Mucosa of rectum (tissue), 2 donors: ENCODE measurements around the gene DTNA.
"Not testable (repeated sequence)": the region's sequence is repeated elsewhere in the genome, so short reads cannot be mapped to it uniquely, and the experiment has no call there.

Experiments used
- H3K27ac ChIP-seq, 2 donors: one replicate each; pipeline ENCODE4 v1.7.0; 2013; ENCODE audit warnings: inconsistent platforms in 2 of 2, low read depth in 2 of 2, low read length in 2 of 2
- H3K27me3 ChIP-seq, 2 donors: one replicate each; pipeline ENCODE4 v1.7.0; 2013; ENCODE audit warnings: low read length in 2 of 2; ENCODE audit not compliant: control insufficient read depth in 2 of 2, insufficient read depth in 2 of 2
- H3K36me3 ChIP-seq, 2 donors: one replicate each; pipeline ENCODE4 v1.7.0; 2013; ENCODE audit warnings: low read length in 2 of 2; ENCODE audit not compliant: control insufficient read depth in 2 of 2, insufficient read depth in 2 of 2
- H3K4me1 ChIP-seq, 2 donors: one replicate each; pipeline ENCODE4 v1.7.0; 2013; ENCODE audit warnings: low read length in 2 of 2, mild to moderate bottlenecking in 1 of 2; ENCODE audit not compliant: control insufficient read depth in 2 of 2, insufficient read depth in 2 of 2
- H3K4me3 ChIP-seq, 2 donors: one replicate each; pipeline ENCODE4 v1.7.0; 2013; ENCODE audit warnings: low read length in 2 of 2
- H3K9ac ChIP-seq, 2 donors: one replicate each; pipeline ENCODE4 v1.7.0; 2013; ENCODE audit warnings: low read length in 2 of 2, low read depth in 1 of 2, mild to moderate bottlenecking in 1 of 2
- H3K9me3 ChIP-seq, 2 donors: one replicate each; pipeline ENCODE4 v1.7.0; 2013; ENCODE audit warnings: low read length in 2 of 2; ENCODE audit not compliant: control insufficient read depth in 2 of 2
- donor health status: healthy.
- donor health status: Normal muscosa, but diverticular disease.

The DTNA gene

DNA sequence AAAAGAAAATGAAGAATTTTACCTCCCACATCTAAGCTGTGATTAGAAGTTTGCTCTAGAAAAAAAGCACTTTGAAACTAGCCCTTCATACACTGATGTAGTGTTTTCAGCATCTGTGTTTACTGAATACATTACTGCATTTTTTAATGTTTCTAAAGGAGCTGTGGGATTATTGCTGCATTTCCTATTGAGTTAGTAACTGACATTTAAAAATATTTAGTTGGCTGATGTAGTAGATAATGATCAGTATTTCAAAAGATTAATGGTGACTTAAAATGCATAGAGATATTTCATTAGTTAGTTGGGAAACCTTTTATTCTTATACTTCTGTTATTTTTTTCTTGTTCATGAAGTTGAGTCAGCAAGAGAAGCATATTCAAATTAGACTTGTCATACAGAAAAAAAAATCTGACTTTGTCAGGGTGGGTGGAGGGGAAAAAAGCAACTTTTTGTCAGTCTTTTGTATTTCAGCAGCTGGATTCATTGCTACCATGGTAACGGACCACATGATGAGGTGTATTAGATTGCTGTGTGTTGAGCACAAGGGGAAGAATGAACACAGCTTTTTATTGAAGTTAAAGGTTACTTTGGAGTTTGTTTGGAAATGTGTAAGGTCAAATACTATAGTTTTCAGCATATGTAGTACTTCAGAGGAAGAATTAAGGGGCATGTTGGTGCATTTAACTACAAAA is at the start of gene DTNA:
Gene DTNA (plus strand): TSS at position 549 of the 692 bp plus-strand sequence. CDS start 45,679 bp downstream, outside the sequence.
- Histone ChIP-seq H3K36me3 (no peaks in the 10 kb centered on the region), H3K27me3 (no peaks in the 10 kb centered on the region), H3K4me3 (peak within 1 kb of the TSS in 1 of 2 donors; percentile 14), H3K4me1 (peaks cover 0 to 5% of the 10 kb centered on the region in 2 donors), H3K27ac (peak within 1 kb of the TSS; percentile 13 to 27), H3K9me3 (no peaks in the 10 kb centered on the region), H3K9ac (no peak within 1 kb of the TSS)

DNA sequence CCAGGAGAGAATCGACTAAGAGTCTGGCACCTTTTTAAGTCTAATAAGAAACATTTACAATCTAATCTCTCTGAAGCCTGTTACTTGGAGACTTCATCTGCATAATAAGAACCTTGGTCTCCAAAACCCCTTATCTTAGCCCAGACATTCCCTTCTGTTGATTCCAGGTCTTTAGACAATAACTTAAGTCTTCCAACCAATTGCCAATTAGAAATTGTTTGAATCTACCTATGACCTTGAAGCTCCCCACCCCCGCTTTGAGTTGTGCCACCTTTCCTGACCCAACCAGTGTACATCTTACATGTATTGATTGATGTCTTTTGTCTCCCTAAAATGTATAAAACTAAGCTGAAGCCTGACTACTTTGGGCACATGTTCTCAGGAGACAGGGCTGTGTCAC is 49.5 kb upstream of the DTNA start:
- Histone ChIP-seq H3K9me3 (no peaks in the 10 kb centered on the region), H3K4me1 (peaks cover 0 to 3% of the 10 kb centered on the region in 2 donors), H3K9ac (no peak overlapping the region), H3K27me3 (no peaks in the 10 kb centered on the region), H3K36me3 (no peaks in the 10 kb centered on the region), H3K4me3 (no peak overlapping the region), H3K27ac (no peak overlapping the region)

DNA sequence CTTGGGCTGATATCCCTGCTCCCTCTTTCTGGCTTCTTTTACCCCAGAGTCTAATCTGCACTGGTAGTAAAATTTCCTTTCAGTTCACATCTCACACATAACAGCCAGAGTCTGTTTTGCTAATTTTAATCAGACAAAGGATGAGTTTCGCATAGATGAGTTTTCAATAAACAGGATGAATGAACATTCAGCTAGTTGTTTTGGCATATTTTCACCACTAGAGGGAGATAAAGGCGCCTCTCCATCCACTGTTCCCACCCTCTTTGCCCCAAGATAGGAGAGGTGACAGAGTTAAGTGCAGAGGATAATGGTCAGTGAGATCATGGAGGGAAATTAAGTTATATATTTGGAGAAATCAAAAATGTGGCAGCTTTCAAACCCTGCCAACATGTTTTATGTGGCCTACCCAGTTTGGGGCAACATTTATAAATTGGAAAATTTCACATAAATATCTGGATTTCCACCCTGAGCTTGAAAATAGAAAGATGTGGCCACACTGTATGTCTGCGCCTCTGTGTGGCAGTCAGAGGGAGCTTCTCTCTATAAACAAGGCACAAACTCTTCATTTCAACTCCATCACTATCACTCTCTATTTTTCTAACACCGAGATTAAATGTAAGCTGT is 48.5 kb upstream of the DTNA start:
- H3K27me3 ChIP-seq: no peaks in the 10 kb centered on the region
- H3K27ac ChIP-seq: no peak overlapping the region
- no peaks in the 10 kb centered on the region for H3K36me3 ChIP-seq
- H3K9me3 ChIP-seq: no peaks in the 10 kb centered on the region
- H3K9ac ChIP-seq: no peak overlapping the region
- H3K4me3 ChIP-seq: no peak overlapping the region
- H3K4me1 ChIP-seq: peaks cover 0 to 3% of the 10 kb centered on the region in 2 donors

DNA sequence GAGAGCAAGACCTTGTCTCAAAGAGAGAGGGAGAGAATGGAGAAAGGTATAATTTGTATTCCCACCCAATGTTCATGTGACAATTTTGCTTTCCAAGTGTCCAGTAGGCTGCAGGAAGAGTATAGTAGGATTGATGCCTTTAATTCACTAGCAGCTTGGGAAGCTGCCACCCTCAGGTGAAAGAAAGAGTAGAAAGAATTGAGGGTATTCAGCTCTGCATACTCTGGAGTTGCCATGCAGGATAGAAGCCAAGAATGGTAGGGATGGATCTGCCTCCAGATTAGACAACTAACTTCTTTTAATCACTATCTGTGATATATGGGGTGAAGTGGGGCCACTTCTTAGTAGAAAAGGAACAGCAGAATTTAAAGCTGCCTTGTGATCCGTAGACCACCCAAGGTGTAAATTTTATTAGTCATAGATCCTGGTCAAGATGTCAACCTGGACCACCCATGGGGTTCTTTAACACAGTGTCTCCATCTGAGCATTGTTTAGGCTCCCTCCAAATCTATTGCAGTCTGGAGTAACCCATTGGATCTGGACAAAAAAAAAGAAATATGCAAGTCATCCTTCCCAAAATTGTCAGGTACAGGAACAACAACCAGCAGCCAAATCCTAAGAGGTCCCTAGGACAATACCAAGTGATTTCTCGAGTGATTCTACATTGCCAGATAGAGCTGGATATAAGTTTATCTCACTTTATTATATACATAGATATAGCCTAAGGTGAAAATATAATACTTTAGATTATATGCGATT is 33.1 kb upstream of the DTNA start:
- Histone ChIP-seq H3K9me3 (no peaks in the 10 kb centered on the region), H3K27ac (no peak overlapping the region)

DNA sequence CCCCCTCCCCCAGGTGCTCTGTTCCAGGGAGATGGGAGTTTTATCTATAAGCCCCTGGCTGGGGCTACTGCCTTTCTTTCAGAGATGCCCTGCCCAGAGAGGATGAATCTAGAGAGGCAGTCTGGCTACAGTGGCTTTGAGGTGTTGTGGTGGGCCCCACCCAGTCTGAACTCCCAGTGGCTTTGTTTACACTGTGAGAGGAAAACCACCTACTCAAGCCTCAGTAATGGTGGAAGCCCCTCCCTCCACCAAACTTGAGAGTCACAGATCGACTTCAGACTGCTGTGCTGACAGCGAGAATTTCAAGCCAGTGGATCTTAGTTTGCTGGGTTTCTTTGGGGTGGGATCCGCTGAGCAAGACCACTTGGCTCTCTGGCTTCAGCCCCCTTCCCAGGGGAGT is 20.3 kb upstream of the DTNA start:
- H3K27ac ChIP-seq, H3K9ac ChIP-seq, H3K9me3 ChIP-seq, H3K36me3 ChIP-seq, H3K4me3 ChIP-seq, H3K27me3 ChIP-seq, H3K4me1 ChIP-seq: not testable (repeated sequence)

More for the DNA sequence above, 33.1 kb upstream of the DTNA start:
- no peaks in the 10 kb centered on the region for H3K36me3 ChIP-seq
- H3K4me1 ChIP-seq: no peaks in the 10 kb centered on the region
- H3K27me3 ChIP-seq: no peaks in the 10 kb centered on the region
- no peak overlapping the region for H3K4me3 ChIP-seq
- H3K9ac ChIP-seq: no peak overlapping the region

DNA sequence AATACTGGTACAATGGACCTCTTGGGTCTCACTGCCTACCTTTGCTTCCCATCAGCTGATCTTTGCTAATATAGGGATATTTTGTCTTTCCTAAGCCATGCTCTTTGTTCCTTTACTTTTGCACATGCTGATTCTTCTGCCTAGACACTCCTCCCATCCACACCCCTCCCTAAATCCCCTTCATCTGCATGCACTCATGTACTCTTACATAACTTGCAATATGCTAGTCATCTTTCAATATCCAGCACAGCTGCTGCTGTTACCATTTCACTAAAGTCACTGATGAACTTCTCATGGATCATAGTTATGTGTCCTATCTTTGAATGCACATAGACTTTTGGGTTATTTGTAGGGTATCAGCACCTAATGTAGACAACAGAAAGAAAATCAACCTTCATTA is 18.5 kb upstream of the DTNA start:
- H3K36me3 ChIP-seq: no peaks in the 10 kb centered on the region
- no peaks in the 10 kb centered on the region for H3K9me3 ChIP-seq
- H3K27ac ChIP-seq: no peak overlapping the region
- no peak overlapping the region for H3K9ac ChIP-seq
- H3K4me1 ChIP-seq: no peaks in the 10 kb centered on the region
- H3K27me3 ChIP-seq: no peaks in the 10 kb centered on the region
- no peak overlapping the region for H3K4me3 ChIP-seq

DNA sequence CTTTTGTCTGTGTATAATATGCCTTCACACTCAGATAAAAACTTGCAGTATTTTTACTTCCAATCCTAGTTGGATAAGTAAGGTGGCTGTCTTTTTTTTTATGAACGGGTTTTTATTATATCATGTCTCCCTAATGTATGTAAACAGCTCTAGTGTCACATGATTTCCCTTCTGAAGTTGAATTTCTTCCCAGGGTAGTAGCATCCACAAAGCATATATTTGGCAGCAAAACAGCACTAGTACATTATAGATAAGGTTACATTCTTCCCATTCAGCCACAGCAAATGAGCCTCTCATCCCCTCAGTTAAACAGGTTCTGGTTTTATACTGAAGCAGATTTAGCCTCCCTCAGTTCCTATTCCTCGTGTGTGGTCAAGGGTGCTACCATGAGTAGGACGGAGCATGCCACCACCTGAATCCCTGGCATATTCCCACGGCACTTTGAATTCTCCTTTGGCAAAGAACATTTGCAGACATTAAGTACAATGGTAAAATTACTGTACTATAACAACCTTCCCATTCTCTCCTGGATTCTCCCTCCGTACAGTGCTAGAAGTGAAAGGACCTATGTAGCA is 15.4 kb upstream of the DTNA start:
- no peaks in the 10 kb centered on the region for H3K36me3 ChIP-seq
- no peaks in the 10 kb centered on the region for H3K9me3 ChIP-seq
- H3K9ac ChIP-seq: no peak overlapping the region
- H3K4me3 ChIP-seq: no peak overlapping the region
- no peaks in the 10 kb centered on the region for H3K27me3 ChIP-seq
- H3K27ac ChIP-seq: no peak overlapping the region
- H3K4me1 ChIP-seq: no peaks in the 10 kb centered on the region

DNA sequence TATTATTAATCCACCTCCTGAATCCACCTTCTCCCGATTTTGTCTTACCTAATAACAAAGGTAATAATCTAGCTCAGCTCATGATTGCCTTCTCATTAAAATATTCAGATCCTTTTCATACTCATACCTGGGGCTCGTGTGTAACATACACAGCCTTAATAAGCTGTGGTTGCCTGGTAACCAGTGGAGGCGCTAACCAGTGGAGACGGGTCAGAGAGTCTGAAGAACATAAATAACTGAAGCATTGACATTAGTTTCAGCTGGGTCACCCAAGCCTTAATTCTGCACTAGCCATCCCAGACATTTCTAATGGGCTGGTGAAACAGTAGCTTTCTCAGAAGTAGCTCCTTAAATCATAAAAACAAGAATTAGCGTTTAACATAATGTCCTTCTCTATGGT is 14.8 kb upstream of the DTNA start:
- Histone ChIP-seq H3K4me3 (no peak overlapping the region), H3K9ac (no peak overlapping the region), H3K4me1 (no peaks in the 10 kb centered on the region), H3K36me3 (no peaks in the 10 kb centered on the region), H3K9me3 (no peaks in the 10 kb centered on the region), H3K27ac (no peak overlapping the region), H3K27me3 (no peaks in the 10 kb centered on the region)

DNA sequence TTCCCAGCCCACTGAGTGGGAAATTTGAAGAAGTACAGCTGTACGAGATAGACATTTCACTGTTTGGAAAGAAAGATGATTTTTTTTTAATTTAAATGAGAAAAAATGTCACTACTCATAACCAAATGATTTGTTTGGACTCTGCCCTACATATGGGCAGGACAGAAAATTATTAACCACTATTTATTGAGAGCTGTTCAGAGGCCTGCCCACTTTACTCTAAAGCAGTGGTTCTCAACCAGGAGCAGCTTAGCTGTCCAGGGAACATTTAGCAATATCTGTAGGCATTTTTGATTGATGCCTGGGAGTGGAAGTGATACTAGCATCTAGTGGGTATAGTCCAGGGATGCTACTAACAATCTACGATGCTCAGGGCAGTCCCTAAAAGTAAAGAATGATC is 13.4 kb upstream of the DTNA start:
- H3K4me3 ChIP-seq: no peak overlapping the region
- no peaks in the 10 kb centered on the region for H3K4me1 ChIP-seq
- no peak overlapping the region for H3K9ac ChIP-seq
- H3K9me3 ChIP-seq: no peaks in the 10 kb centered on the region
- no peaks in the 10 kb centered on the region for H3K27me3 ChIP-seq
- H3K27ac ChIP-seq: no peak overlapping the region
- H3K36me3 ChIP-seq: no peaks in the 10 kb centered on the region

DNA sequence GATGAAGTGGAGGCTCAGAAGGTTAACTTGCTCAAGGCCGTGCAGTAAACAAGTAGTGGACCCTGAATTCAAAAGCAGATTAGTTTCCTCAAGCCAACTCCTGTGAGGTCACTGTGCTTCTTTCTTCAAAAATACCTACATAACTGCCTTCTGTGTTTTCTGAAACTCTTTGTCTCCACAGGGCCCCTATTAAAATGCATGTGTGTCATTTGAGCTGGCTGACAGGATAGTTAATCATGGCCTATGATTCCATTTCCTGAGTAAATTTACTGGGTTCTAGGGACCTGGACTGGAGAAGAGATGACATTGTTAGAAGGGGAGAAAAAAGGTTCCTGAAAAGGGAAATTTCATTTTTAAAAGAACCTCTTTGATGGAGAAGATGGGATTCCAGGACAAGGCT is 12.9 kb upstream of the DTNA start:
- H3K36me3 ChIP-seq: no peaks in the 10 kb centered on the region
- H3K27me3 ChIP-seq: no peaks in the 10 kb centered on the region
- H3K9me3 ChIP-seq: no peaks in the 10 kb centered on the region
- H3K27ac ChIP-seq: no peak overlapping the region
- no peak overlapping the region for H3K4me3 ChIP-seq
- no peaks in the 10 kb centered on the region for H3K4me1 ChIP-seq
- no peak overlapping the region for H3K9ac ChIP-seq
